Lung (tissue), 12 donors: ENCODE data around the gene ERBB4. TPM values are rescaled to one million over a fixed set of nuclear protein-coding genes. Genes with fewer than 3 reads are reported as not detected.

ENCODE experiments used
- ATAC-seq: fragments of 200-7000 bp; cut with Tn5 transposase; one replicate; pipeline ENCODE4 v1.9.1; 2020; ENCODE audit warnings: moderate number of reproducible peaks; ENCODE audit not compliant: insufficient read depth, low FRiP score
- DNase-seq, 3 donors: peaks; one replicate each; pipeline ENCODE4 v3.0.0-alpha.2; 2013 to 2017
- H3K27ac ChIP-seq, 2 donors: one replicate each; pipeline ENCODE4 v1.5.1; 2013; ENCODE audit warnings: mild to moderate bottlenecking in 2 of 2, moderate library complexity in 2 of 2, control low read depth in 1 of 2, inconsistent platforms in 1 of 2, low read depth in 1 of 2, low read length in 1 of 2
- H3K27me3 ChIP-seq, 3 donors: one replicate each; pipeline ENCODE4 v1.5.1; 2013; ENCODE audit warnings: low read length in 2 of 3; ENCODE audit not compliant: control insufficient read depth in 3 of 3, insufficient read depth in 3 of 3
- H3K36me3 ChIP-seq, 4 donors: one replicate each; pipeline ENCODE4 v1.5.1; 2013; ENCODE audit warnings: low read length in 4 of 4, mild to moderate bottlenecking in 1 of 4, moderate library complexity in 1 of 4; ENCODE audit not compliant: control insufficient read depth in 4 of 4, insufficient read depth in 4 of 4
- H3K4me1 ChIP-seq, 5 donors: one replicate each; pipeline ENCODE4 v1.5.1; 2013; ENCODE audit warnings: low read length in 5 of 5, mild to moderate bottlenecking in 2 of 5, moderate library complexity in 1 of 5; ENCODE audit not compliant: control insufficient read depth in 5 of 5, insufficient read depth in 5 of 5
- H3K4me3 ChIP-seq: one replicate; pipeline ENCODE4 v1.5.1; 2013; ENCODE audit warnings: mild to moderate bottlenecking, control low read depth, moderate library complexity
- H3K9ac ChIP-seq, 2 donors: one replicate each; pipeline ENCODE4 v1.5.1; 2013; ENCODE audit warnings: low read length in 2 of 2, control low read depth in 1 of 2; ENCODE audit not compliant: insufficient read depth in 1 of 2
- H3K9me3 ChIP-seq, 4 donors: one replicate each; pipeline ENCODE4 v1.5.1; 2013; ENCODE audit warnings: low read length in 3 of 4, mild to moderate bottlenecking in 1 of 4, moderate library complexity in 1 of 4; ENCODE audit not compliant: control insufficient read depth in 4 of 4, insufficient read depth in 3 of 4
- WGBS, 2 donors: extraction: QIAGEN DNeasy Blood & Tissue Kit; methylation state at CpG; one replicate each; pipeline ENCODE4 v1.1.7; 2013; 5-methylcytosine and 5-hydroxymethylcytosine counted together
- polyA plus RNA-seq, 2 donors: library from polyadenylated mRNA; stranded (reverse); fragments of 200-250 nt; gene quantifications; one replicate each; pipeline ENCODE4 v1.2.1, GENCODE V29; 2013
- total RNA-seq, 2 donors: library from RNA; depleted of rRNA in 1 of 2; stranded (reverse); fragments of >200 nt in 1 of 2; gene quantifications; one replicate each; pipeline ENCODE4 v1.2.1, GENCODE V29; 2014 to 2021
- TF ChIP-seq, protein P1 (sequence below): IDR thresholded peaks from 2 replicates; pipeline ENCODE4 v1.5.1; 2012; ENCODE audit warnings: mild to moderate bottlenecking; ENCODE audit errors: control extremely low read depth, extremely low read depth
- donor health status: control.
- donor health status: control.
- donor health status: Bipolar disorder and iron deficiency.
- donor health status: healthy.
- donor health status: DM: yes; HTN: yes; CAD: no.

ERBB4 gene
- total and polyA plus RNA-seq, 4 donors: 0.41 to 16.8 (median 5.3) TPM

DNA sequence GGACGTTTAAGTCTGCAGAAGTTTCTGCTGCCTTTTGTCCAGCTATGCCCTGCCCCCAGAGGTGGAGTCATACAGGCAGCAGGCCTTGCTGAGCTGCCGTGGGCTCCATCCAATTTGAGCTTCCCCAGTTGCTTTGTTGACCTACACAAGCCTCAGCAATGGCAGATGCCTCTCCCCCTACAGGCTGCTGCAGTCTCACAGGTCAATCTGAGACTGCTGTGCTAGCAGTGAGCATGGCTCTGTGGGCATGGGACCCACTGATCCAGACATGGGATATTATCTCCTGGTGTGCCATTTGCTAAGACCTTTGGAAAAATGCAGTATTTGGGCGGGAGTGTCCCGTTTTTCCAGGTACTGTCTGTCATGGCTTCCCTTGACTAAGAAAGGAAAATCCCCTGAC, 726.0 kb downstream of the ERBB4 start:
- TF ChIP-seq, protein P1, sequence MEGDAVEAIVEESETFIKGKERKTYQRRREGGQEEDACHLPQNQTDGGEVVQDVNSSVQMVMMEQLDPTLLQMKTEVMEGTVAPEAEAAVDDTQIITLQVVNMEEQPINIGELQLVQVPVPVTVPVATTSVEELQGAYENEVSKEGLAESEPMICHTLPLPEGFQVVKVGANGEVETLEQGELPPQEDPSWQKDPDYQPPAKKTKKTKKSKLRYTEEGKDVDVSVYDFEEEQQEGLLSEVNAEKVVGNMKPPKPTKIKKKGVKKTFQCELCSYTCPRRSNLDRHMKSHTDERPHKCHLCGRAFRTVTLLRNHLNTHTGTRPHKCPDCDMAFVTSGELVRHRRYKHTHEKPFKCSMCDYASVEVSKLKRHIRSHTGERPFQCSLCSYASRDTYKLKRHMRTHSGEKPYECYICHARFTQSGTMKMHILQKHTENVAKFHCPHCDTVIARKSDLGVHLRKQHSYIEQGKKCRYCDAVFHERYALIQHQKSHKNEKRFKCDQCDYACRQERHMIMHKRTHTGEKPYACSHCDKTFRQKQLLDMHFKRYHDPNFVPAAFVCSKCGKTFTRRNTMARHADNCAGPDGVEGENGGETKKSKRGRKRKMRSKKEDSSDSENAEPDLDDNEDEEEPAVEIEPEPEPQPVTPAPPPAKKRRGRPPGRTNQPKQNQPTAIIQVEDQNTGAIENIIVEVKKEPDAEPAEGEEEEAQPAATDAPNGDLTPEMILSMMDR: no peak
- H3K4me3 ChIP-seq: no peak overlapping the region
- H3K36me3 ChIP-seq: no peaks in the 10 kb centered on the region
- ATAC-seq (no peak), DNase-seq (no peak)
- H3K9me3 ChIP-seq: no peaks in the 10 kb centered on the region
- WGBS, 2 donors: 70 to 71% methylated on average over 4 of the region's 4 CpGs
- no peaks in the 10 kb centered on the region for H3K27me3 ChIP-seq
- H3K9ac ChIP-seq: no peak overlapping the region
- no peaks in the 10 kb centered on the region for H3K4me1 ChIP-seq
- H3K27ac ChIP-seq: no peak overlapping the region

DNA sequence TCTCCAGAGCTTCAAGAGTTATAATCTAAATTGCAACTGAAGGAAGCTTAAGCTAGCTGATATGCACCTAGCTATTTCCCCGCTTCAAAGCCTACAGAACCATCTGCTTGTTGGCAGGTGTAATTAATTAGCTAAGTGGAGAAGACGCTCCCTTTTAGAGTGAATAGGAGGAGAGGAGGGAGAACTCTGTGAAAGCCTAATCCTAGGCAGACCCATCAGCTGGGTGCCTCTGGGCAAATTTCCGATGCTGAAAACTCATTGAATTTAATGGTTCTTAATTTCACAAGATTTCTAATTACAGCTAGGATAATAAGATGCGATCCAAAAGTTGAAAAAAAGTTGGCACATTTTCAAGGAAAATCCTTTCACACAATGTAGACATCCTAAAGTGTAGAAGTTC, 735.9 kb downstream of the ERBB4 start:
- no peaks in the 10 kb centered on the region for H3K4me1 ChIP-seq
- no peak overlapping the region for H3K4me3 ChIP-seq
- no peaks in the 10 kb centered on the region for H3K36me3 ChIP-seq
- TF ChIP-seq, protein P1: no peak
- no peak overlapping the region for H3K27ac ChIP-seq
- no peaks in the 10 kb centered on the region for H3K9me3 ChIP-seq
- no peak for ATAC-seq
- 80 to 84% methylated on average over 4 of the region's 4 CpGs for WGBS, 2 donors
- H3K27me3 ChIP-seq: no peaks in the 10 kb centered on the region
- H3K9ac ChIP-seq: no peak overlapping the region
- DNase-seq: no peak

DNA sequence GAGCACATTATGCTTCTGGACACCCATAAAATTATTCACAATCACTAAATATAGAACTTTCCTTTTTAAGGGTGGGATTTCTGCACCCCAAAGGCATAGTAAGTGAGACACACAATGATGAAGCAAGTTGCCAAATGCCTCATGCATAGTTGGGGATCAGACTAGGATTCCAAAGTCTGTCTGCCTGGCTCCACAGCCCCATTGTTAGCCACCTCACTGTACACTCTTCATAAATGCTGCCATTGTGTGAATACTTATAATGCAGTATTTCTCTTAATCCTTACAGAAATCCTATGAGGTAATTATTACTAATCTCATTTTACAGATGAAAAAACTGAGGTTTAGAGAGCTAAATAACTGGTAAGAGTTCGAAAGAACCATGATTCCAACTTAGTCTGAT, 738.6 kb downstream of the ERBB4 start:
- Histone ChIP-seq H3K27me3 (no peaks in the 10 kb centered on the region), H3K27ac (no peak overlapping the region), H3K9me3 (no peaks in the 10 kb centered on the region), H3K4me1 (no peaks in the 10 kb centered on the region), H3K9ac (no peak overlapping the region), H3K4me3 (no peak overlapping the region), H3K36me3 (no peaks in the 10 kb centered on the region)
- TF ChIP-seq, protein P1: no peak
- DNase-seq (no peak), ATAC-seq (no peak)
- 74 to 78% methylated on average over 1 of the region's 1 CpG for WGBS, 2 donors

DNA sequence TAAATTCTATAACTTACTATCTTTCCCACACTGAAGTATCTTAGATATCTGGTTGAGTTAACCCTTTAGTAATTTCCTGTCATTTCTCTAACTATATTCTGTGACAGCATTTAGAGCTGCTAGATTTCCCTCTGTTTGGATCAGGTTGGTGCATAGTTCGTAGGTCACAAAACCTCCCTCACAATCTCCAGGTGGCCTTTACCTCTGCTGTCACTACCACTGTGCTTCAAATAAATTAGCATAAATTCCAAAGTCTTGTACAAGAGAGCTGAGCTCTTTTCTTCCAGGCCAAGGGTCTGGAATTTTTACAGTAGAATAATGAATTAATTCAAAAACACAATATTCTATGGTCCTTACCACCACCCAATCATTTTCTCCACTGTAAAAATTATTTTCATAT, 739.7 kb downstream of the ERBB4 start:
- no peaks in the 10 kb centered on the region for H3K27me3 ChIP-seq
- 73 to 77% methylated on average over 1 of the region's 1 CpG for WGBS, 2 donors
- ATAC-seq (no peak), DNase-seq (no peak)
- H3K9ac ChIP-seq: no peak overlapping the region
- no peak overlapping the region for H3K4me3 ChIP-seq
- H3K4me1 ChIP-seq: no peaks in the 10 kb centered on the region
- no peaks in the 10 kb centered on the region for H3K36me3 ChIP-seq
- no peak overlapping the region for H3K27ac ChIP-seq
- TF ChIP-seq, protein P1: no peak
- no peaks in the 10 kb centered on the region for H3K9me3 ChIP-seq
